Astrocyte (in vitro differentiated cells and primary cell): ENCODE measurements around the gene KIFAP3. TPM values are rescaled to one million over a fixed set of nuclear protein-coding genes. Genes with fewer than 3 reads are reported as not detected.

Experiments
- DNase-seq: peaks from one replicate; pipeline ENCODE4 v3.0.0-alpha.2; 2010; ENCODE audit warnings: low read depth
- FAIRE-seq: peaks from 2 replicates; lab custom pipeline; 2011; peaks lifted over from hg19 to GRCh38; lab: Jason Lieb, UNC
- H2AFZ ChIP-seq: 2 replicates; pipeline ENCODE4 v1.6.0; 2012; ENCODE audit warnings: low read depth, low read length, inconsistent platforms
- H3K27ac ChIP-seq: 2 replicates; pipeline ENCODE4 v1.5.1; 2011; ENCODE audit warnings: low read depth, low read length, inconsistent platforms
- H3K27me3 ChIP-seq: 2 replicates; pipeline ENCODE4 v1.6.0; 2011; ENCODE audit warnings: low read length, inconsistent platforms; ENCODE audit not compliant: insufficient read depth
- H3K36me3 ChIP-seq: 2 replicates; pipeline ENCODE4 v1.5.1; 2011; ENCODE audit warnings: low read length, inconsistent platforms; ENCODE audit not compliant: insufficient read depth
- H3K4me1 ChIP-seq: 2 replicates; pipeline ENCODE4 v1.5.1; 2011; ENCODE audit warnings: low read length, inconsistent platforms; ENCODE audit not compliant: insufficient read depth
- H3K4me2 ChIP-seq: 2 replicates; pipeline ENCODE4 v1.6.0; 2012; ENCODE audit warnings: low read length, inconsistent platforms
- H3K4me3 ChIP-seq: 2 replicates; pipeline ENCODE4 v1.5.1; 2011; ENCODE audit warnings: low read depth, mild to moderate bottlenecking, low read length, inconsistent platforms; ENCODE audit not compliant: insufficient read depth
- H3K79me2 ChIP-seq: 2 replicates; pipeline ENCODE4 v1.6.0; 2012; ENCODE audit warnings: mild to moderate bottlenecking, low read length, inconsistent platforms; ENCODE audit not compliant: insufficient read depth
- H3K9ac ChIP-seq: 2 replicates; pipeline ENCODE4 v1.6.0; 2012; ENCODE audit warnings: mild to moderate bottlenecking, low read length, inconsistent platforms
- H3K9me3 ChIP-seq: 2 replicates; pipeline ENCODE4 v1.5.1; 2012; ENCODE audit warnings: low read depth, mild to moderate bottlenecking, low read length, inconsistent platforms; ENCODE audit not compliant: insufficient read depth
- H4K20me1 ChIP-seq: 2 replicates; pipeline ENCODE4 v1.6.0; 2012; ENCODE audit warnings: low read length, inconsistent platforms; ENCODE audit not compliant: insufficient read depth
- H3K27ac Mint-ChIP-seq: one replicate; pipeline ENCODE4 v1.8.0; 2021; ENCODE audit warnings: mild to moderate bottlenecking, mixed read lengths; ENCODE audit not compliant: unreplicated experiment
- H3K27me3 Mint-ChIP-seq: one replicate; pipeline ENCODE4 v1.8.0; 2021; ENCODE audit warnings: low read depth, mixed read lengths; ENCODE audit not compliant: unreplicated experiment
- H3K36me3 Mint-ChIP-seq: one replicate; pipeline ENCODE4 v1.8.0; 2021; ENCODE audit warnings: low read depth, mixed read lengths; ENCODE audit not compliant: unreplicated experiment
- H3K4me1 Mint-ChIP-seq: one replicate; pipeline ENCODE4 v1.8.0; 2021; ENCODE audit warnings: low read depth, mixed read lengths; ENCODE audit not compliant: unreplicated experiment
- H3K4me3 Mint-ChIP-seq: one replicate; pipeline ENCODE4 v1.8.0; 2021; ENCODE audit warnings: mild to moderate bottlenecking, moderate library complexity, mixed read lengths; ENCODE audit not compliant: unreplicated experiment
- H3K9me3 Mint-ChIP-seq: one replicate; pipeline ENCODE4 v1.8.0; 2021; ENCODE audit warnings: mild to moderate bottlenecking, mixed read lengths; ENCODE audit not compliant: unreplicated experiment
- CTCF ChIP-seq: IDR thresholded peaks from 2 replicates; pipeline ENCODE4 v1.5.1; 2011; ENCODE audit warnings: low read depth, mild to moderate bottlenecking, inconsistent platforms, low read length, moderate library complexity; ENCODE audit not compliant: insufficient read depth
- EZH2 ChIP-seq: IDR thresholded peaks from 2 replicates; pipeline ENCODE4 v1.6.1; 2012; ENCODE audit warnings: mild to moderate bottlenecking, low read length, inconsistent platforms; ENCODE audit not compliant: insufficient read depth
- total RNA-seq: library from RNA; stranded (reverse); gene quantifications from 2 replicates; pipeline ENCODE4 v1.2.1, GENCODE V29; 2021

The KIFAP3 gene
- total RNA-seq, 1 donor from 2014 or later = 32.8 TPM

- Mint-ChIP-seq H3K9me3 (no peaks in the 10 kb centered on the region), H3K36me3 (no peaks in the 10 kb centered on the region), H3K4me1 (no peaks in the 10 kb centered on the region), H3K27me3 (no peaks in the 10 kb centered on the region), H3K4me3 (no peak overlapping the region), H3K27ac (no peak overlapping the region)
- no peaks in the 10 kb centered on the region for H3K27me3 ChIP-seq
- no peak overlapping the region for H3K4me2 ChIP-seq
- FAIRE-seq (no peak), DNase-seq (no peak)
- H3K79me2 ChIP-seq = no peaks in the 10 kb centered on the region
- no peaks in the 10 kb centered on the region for H3K9me3 ChIP-seq
- no peak overlapping the region for H2AFZ ChIP-seq
- no peak overlapping the region for H3K9ac ChIP-seq
- no peak overlapping the region for H3K4me3 ChIP-seq
- no peaks in the 10 kb centered on the region for H3K36me3 ChIP-seq
- no peak overlapping the region for H3K27ac ChIP-seq
- no peaks in the 10 kb centered on the region for H3K4me1 ChIP-seq
- TF ChIP-seq EZH2 = no peak
- TF ChIP-seq CTCF = no peak
- no peaks in the 10 kb centered on the region for H4K20me1 ChIP-seq
These were observed 115.5 kb downstream of the KIFAP3 start for GRCh38 chr1:169958987-169959386.

GRCh38 chr1:169957884-169958283, 116.6 kb downstream of the KIFAP3 start:
- no peak for DNase-seq
- Histone ChIP-seq H3K4me3 (no peak overlapping the region), H3K27me3 (no peaks in the 10 kb centered on the region), H3K79me2 (no peaks in the 10 kb centered on the region), H3K36me3 (no peaks in the 10 kb centered on the region), H3K9me3 (no peaks in the 10 kb centered on the region), H2AFZ (no peak overlapping the region), H3K4me1 (no peaks in the 10 kb centered on the region), H3K4me2 (no peak overlapping the region), H3K27ac (no peak overlapping the region), H4K20me1 (no peaks in the 10 kb centered on the region), H3K9ac (no peak overlapping the region)
- H3K4me1 Mint-ChIP-seq = no peaks in the 10 kb centered on the region
- FAIRE-seq = no peak
- H3K4me3 Mint-ChIP-seq = no peak overlapping the region
- no peak for TF ChIP-seq EZH2
- no peaks in the 10 kb centered on the region for H3K27me3 Mint-ChIP-seq
- H3K9me3 Mint-ChIP-seq = no peaks in the 10 kb centered on the region
- H3K36me3 Mint-ChIP-seq = no peaks in the 10 kb centered on the region
- no peak overlapping the region for H3K27ac Mint-ChIP-seq

- no peak overlapping the region for H3K4me2 ChIP-seq
- H3K27ac Mint-ChIP-seq = no peak overlapping the region
These were observed 123.4 kb downstream of the KIFAP3 start for GRCh38 chr1:169951108-169951507.

More at GRCh38 chr1:169951108-169951507, 123.4 kb downstream of the KIFAP3 start:
- FAIRE-seq = no peak
- Histone ChIP-seq H3K36me3 (no peaks in the 10 kb centered on the region), H3K27ac (no peak overlapping the region), H3K4me3 (no peak overlapping the region), H3K4me1 (peaks cover 3% of the 10 kb centered on the region), H2AFZ (no peak overlapping the region), H3K27me3 (no peaks in the 10 kb centered on the region), H3K9me3 (no peaks in the 10 kb centered on the region), H3K9ac (no peak overlapping the region), H3K79me2 (no peaks in the 10 kb centered on the region), H4K20me1 (no peaks in the 10 kb centered on the region)
- no peak for TF ChIP-seq CTCF
- no peak for TF ChIP-seq EZH2
- no peaks in the 10 kb centered on the region for H3K9me3 Mint-ChIP-seq
- DNase-seq = no peak
- H3K36me3 Mint-ChIP-seq = no peaks in the 10 kb centered on the region
- peaks cover 2% of the 10 kb centered on the region for H3K4me1 Mint-ChIP-seq
- no peaks in the 10 kb centered on the region for H3K27me3 Mint-ChIP-seq
- no peak overlapping the region for H3K4me3 Mint-ChIP-seq
